GM18873 (cell line): ENCODE results near the gene FRMD3.

Experiments used
- ATAC-seq: cut with Tn5 transposase; IDR thresholded peaks from one replicate; pipeline ENCODE4 v1.9.1; 2021; ENCODE audit warnings: mild to moderate bottlenecking, moderate library complexity, moderate number of reproducible peaks; ENCODE audit not compliant: unreplicated experiment, low FRiP score

FRMD3 gene

DNA sequence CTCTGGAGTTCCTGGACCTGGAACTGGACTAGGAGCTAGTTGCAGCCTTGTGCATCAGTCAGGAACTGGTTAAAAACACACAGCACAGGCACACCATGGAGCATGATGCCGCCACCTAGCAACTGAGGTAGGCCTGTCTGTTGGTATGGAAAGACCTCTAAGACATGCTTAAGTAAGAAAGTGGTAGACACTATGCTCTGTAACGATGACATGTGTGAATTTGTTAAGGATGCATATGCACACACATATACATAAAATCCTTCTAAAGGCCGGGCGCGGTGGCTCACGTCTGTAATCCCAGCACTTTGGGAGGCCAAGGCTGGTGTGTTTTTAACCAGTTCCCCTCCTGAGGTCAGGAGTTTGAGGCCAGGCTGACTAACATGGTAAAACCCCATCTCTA is 338.4 kb downstream of the FRMD3 start:
- no peak for ATAC-seq

GRCh38 chr9:83199240-83199639 is 339.0 kb downstream of the FRMD3 start:
- ATAC-seq = no peak

- no peak for ATAC-seq
Measured at GRCh38 chr9:83198371-83198770, 339.8 kb downstream of the FRMD3 start.

- no peak for ATAC-seq
Measured at GRCh38 chr9:83197591-83197990, 340.6 kb downstream of the FRMD3 start.

GRCh38 chr9:83196946-83197345 is 341.3 kb downstream of the FRMD3 start:
- ATAC-seq = no peak
